H1 (cell line): Measurements from ENCODE around the gene CLIC1. TPM values are rescaled to one million over a fixed set of nuclear protein-coding genes. Genes with fewer than 3 reads are reported as not detected.

ENCODE experiments used
- CTCF ChIA-PET: fragments of 300-600 bp; sonication (Branson Sonifier 250); formaldehyde crosslinking; loops from one replicate; lab custom pipeline; 2021; ENCODE audit not compliant: partially characterized antibody; lab: Charles Lee
- POLR2A ChIA-PET: fragments of 300-600 bp; sonication (Branson Sonifier 250); formaldehyde crosslinking; loops from one replicate; lab custom pipeline; 2021; ENCODE audit warnings: inconsistent platforms; ENCODE audit not compliant: partially characterized antibody; lab: Charles Lee
- DNase-seq, 2 experiments: peaks; one replicate each; pipeline versions ENCODE4 v3.0.0 to v3.0.0-alpha.2; 2010 to 2022; ENCODE audit warnings: low spot score in 2 of 2, low read depth in 1 of 2, mixed read lengths in 1 of 2
- FAIRE-seq: peaks from 2 replicates; lab custom pipeline; 2011; peaks lifted over from hg19 to GRCh38; lab: Jason Lieb, UNC
- H2AFZ ChIP-seq: 2 replicates; pipeline ENCODE4 v1.8.1; 2012; ENCODE audit warnings: low read length, inconsistent platforms
- H2AK5ac ChIP-seq: 2 replicates; pipeline ENCODE4 v1.6.1; 2013; ENCODE audit warnings: low read depth, low read length
- H2BK120ac ChIP-seq: replicated peaks from 2 replicates; pipeline ENCODE3; 2013; ENCODE audit warnings: low read depth, low read length, inconsistent platforms
- H2BK12ac ChIP-seq: 2 replicates; pipeline ENCODE4 v1.6.1; 2013; ENCODE audit warnings: low read depth, low read length
- H2BK15ac ChIP-seq: 2 replicates; pipeline ENCODE4 v1.6.1; 2013; ENCODE audit warnings: low read length
- H2BK20ac ChIP-seq: 2 replicates; pipeline ENCODE4 v1.6.1; 2013; ENCODE audit warnings: low read length
- H2BK5ac ChIP-seq: 2 replicates; pipeline ENCODE4 v1.6.1; 2013; ENCODE audit warnings: low read depth, low read length
- H3K14ac ChIP-seq: 2 replicates; pipeline ENCODE4 v1.6.1; 2013; ENCODE audit warnings: inconsistent platforms; ENCODE audit not compliant: insufficient read length
- H3K18ac ChIP-seq: 2 replicates; pipeline ENCODE4 v1.6.1; 2013; ENCODE audit warnings: low read length; ENCODE audit errors: extremely low read depth
- H3K23ac ChIP-seq: 2 replicates; pipeline ENCODE4 v1.6.1; 2013; ENCODE audit warnings: inconsistent platforms; ENCODE audit not compliant: insufficient read length
- H3K23me2 ChIP-seq: 2 replicates; pipeline ENCODE4 v1.6.1; 2013; ENCODE audit warnings: low read depth, low read length
- H3K27ac ChIP-seq: 2 replicates; pipeline ENCODE4 v1.6.1; 2011; ENCODE audit warnings: low read depth, low read length, inconsistent platforms
- H3K27me3 ChIP-seq, 4 experiments: replicated peaks in 1 of 4; 1 replicate in 1 of 4; 2 replicates in 3 of 4; pipeline versions ENCODE4 v1.6.1 to v1.8.1; 2011 to 2013; ENCODE audit warnings: low read length in 3 of 4, mild to moderate bottlenecking in 3 of 4, inconsistent platforms in 2 of 4, mixed read lengths in 2 of 4, moderate library complexity in 1 of 4; ENCODE audit not compliant: control insufficient read depth in 3 of 4, insufficient read depth in 3 of 4; ENCODE audit errors: extremely low read depth in 1 of 4
- H3K36me3 ChIP-seq, 4 experiments: 2 replicates each; pipeline versions ENCODE4 v1.6.1 to v1.8.1; 2011 to 2013; ENCODE audit warnings: mild to moderate bottlenecking in 4 of 4, low read length in 3 of 4, moderate library complexity in 2 of 4, control low read depth in 1 of 4, inconsistent platforms in 1 of 4; ENCODE audit not compliant: insufficient read depth in 4 of 4, control insufficient read depth in 2 of 4
- H3K4ac ChIP-seq: replicated peaks from 2 replicates; pipeline ENCODE3; 2013; ENCODE audit warnings: low read length, low read depth, mixed read lengths, inconsistent platforms; ENCODE audit not compliant: insufficient read length
- H3K4me1 ChIP-seq, 4 experiments: replicated peaks in 1 of 4; 1 replicate in 1 of 4; 2 replicates in 3 of 4; pipeline versions ENCODE4 v1.6.1 to v1.8.1; 2011 to 2013; ENCODE audit warnings: low read length in 3 of 4, inconsistent platforms in 2 of 4, mixed read lengths in 1 of 4; ENCODE audit not compliant: insufficient read depth in 4 of 4, control insufficient read depth in 3 of 4
- H3K4me2 ChIP-seq, 2 experiments: 2 replicates each; pipeline versions ENCODE4 v1.6.1 to v1.8.1; 2011 to 2013; ENCODE audit warnings: low read depth in 2 of 2, low read length in 2 of 2, control low read depth in 1 of 2, inconsistent platforms in 1 of 2, mild to moderate bottlenecking in 1 of 2; ENCODE audit not compliant: insufficient read depth in 1 of 2
- H3K4me3 ChIP-seq, 4 experiments: fragments of 200-600, 300-600 bp in 1 of 4; sonication (generic), shearing (Covaris generic), sonication (Bioruptor Twin) in 1 of 4; 2 replicates each; pipeline versions ENCODE4 v1.5.1 to v1.8.1; 2011 to 2016; ENCODE audit warnings: low read length in 4 of 4, low read depth in 3 of 4, control low read depth in 2 of 4, inconsistent platforms in 2 of 4, mild to moderate bottlenecking in 2 of 4, mixed read lengths in 1 of 4, moderate library complexity in 1 of 4; ENCODE audit not compliant: insufficient read depth in 2 of 4; ENCODE audit errors: extremely low read depth in 1 of 4
- H3K56ac ChIP-seq: replicated peaks from 2 replicates; pipeline ENCODE3; 2013; ENCODE audit warnings: low read depth, mild to moderate bottlenecking, mixed read lengths, low read length, inconsistent platforms; ENCODE audit not compliant: insufficient read length
- H3K79me1 ChIP-seq: 2 replicates; pipeline ENCODE4 v1.6.1; 2013; ENCODE audit warnings: low read depth, low read length, control low read depth
- H3K79me2 ChIP-seq, 2 experiments: 2 replicates each; pipeline versions ENCODE4 v1.6.1 to v1.8.1; 2012 to 2013; ENCODE audit warnings: low read length in 2 of 2, mild to moderate bottlenecking in 2 of 2, inconsistent platforms in 1 of 2; ENCODE audit not compliant: insufficient read depth in 2 of 2, control insufficient read depth in 1 of 2
- H3K9ac ChIP-seq, 4 experiments: replicated peaks in 1 of 4; 1 replicate in 1 of 4; 2 replicates in 3 of 4; pipeline versions ENCODE4 v1.6.1 to v1.8.1; 2011 to 2013; ENCODE audit warnings: low read depth in 3 of 4, low read length in 3 of 4, control low read depth in 2 of 4, mild to moderate bottlenecking in 2 of 4, moderate library complexity in 2 of 4, inconsistent platforms in 1 of 4; ENCODE audit errors: extremely low read depth in 1 of 4
- H3K9me3 ChIP-seq, 2 experiments: 2 replicates each; pipeline versions ENCODE4 v1.6.1 to v1.8.1; 2012 to 2013; ENCODE audit warnings: mild to moderate bottlenecking in 2 of 2, moderate library complexity in 2 of 2, control low read depth in 1 of 2, inconsistent platforms in 1 of 2, low read depth in 1 of 2, low read length in 1 of 2, mixed read lengths in 1 of 2; ENCODE audit not compliant: insufficient read depth in 2 of 2
- H4K20me1 ChIP-seq, 2 experiments: replicated peaks in 1 of 2; 2 replicates each; pipeline versions ENCODE3 to v1.8.1; 2011 to 2013; ENCODE audit warnings: inconsistent platforms in 2 of 2, low read length in 2 of 2, mild to moderate bottlenecking in 1 of 2; ENCODE audit not compliant: insufficient read depth in 2 of 2, control insufficient read depth in 1 of 2
- H4K5ac ChIP-seq: 2 replicates; pipeline ENCODE4 v1.6.1; 2013; ENCODE audit warnings: low read length, low read depth, mixed read lengths, inconsistent platforms; ENCODE audit not compliant: insufficient read length
- H4K8ac ChIP-seq: 2 replicates; pipeline ENCODE4 v1.8.0; 2013; ENCODE audit warnings: mild to moderate bottlenecking, moderate library complexity, low read length, inconsistent platforms; ENCODE audit not compliant: insufficient read depth; ENCODE audit errors: extremely low read depth
- H4K91ac ChIP-seq: replicated peaks from 2 replicates; pipeline ENCODE3; 2013; ENCODE audit warnings: low read length, mixed read lengths, inconsistent platforms; ENCODE audit not compliant: insufficient read length
- NANOG ChIP-seq: IDR thresholded peaks from 2 replicates; pipeline ENCODE4 v1.6.1; 2011; ENCODE audit warnings: low read length, low read depth, mild to moderate bottlenecking, inconsistent platforms; ENCODE audit not compliant: insufficient read depth, poor library complexity, severe bottlenecking
- RFX5 ChIP-seq: IDR thresholded peaks from 2 replicates; pipeline ENCODE4 v1.6.1; 2011; ENCODE audit warnings: low read depth, low read length, improper control_type of control experiment, borderline replicate concordance
- SRF ChIP-seq: IDR thresholded peaks from 2 replicates; pipeline ENCODE4 v1.6.1; 2011; ENCODE audit warnings: mild to moderate bottlenecking, low read depth, low read length, moderate library complexity
- WGBS, 2 experiments: shearing (Covaris generic) in 1 of 2; methylation state at CpG; one replicate each; pipeline versions ENCODE4 v1.1.6 to v1.1.7; 2013 to 2015; ENCODE audit warnings: low lambda C conversion rate in 2 of 2, mixed read lengths in 2 of 2, inconsistent platforms in 1 of 2, low coverage in 1 of 2, missing lambda C conversion rate in 1 of 2; ENCODE audit not compliant: insufficient replicate concordance in 2 of 2, insufficient coverage in 1 of 2, insufficient read length in 1 of 2; ENCODE audit errors: extremely low coverage in 1 of 2, missing lambda C conversion rate in 1 of 2; 5-methylcytosine and 5-hydroxymethylcytosine counted together
- polyA plus RNA-seq, 7 experiments: library from polyadenylated mRNA; depleted of rRNA in 3 of 7; stranded (reverse) in 5 of 7; unstranded in 2 of 7; fragments of >200 nt in 5 of 7; fragments of 200-250 nt in 2 of 7; gene quantifications; 1 replicate in 5 of 7; 2 replicates in 1 of 7; 4 replicates in 1 of 7; pipeline versions ENCODE4 v1.2.1 to v1.2.3, GENCODE V29; 2011 to 2013; ENCODE audit warnings: missing spikeins in 2 of 7, mixed read lengths in 2 of 7
- total RNA-seq: library from RNA; stranded (reverse); fragmentation: NEBNext Ultra II Directional; extraction: Animal tissue kit (Norgen Biotek cat#: 25700); gene quantifications from 2 replicates; pipeline ENCODE4 v1.2.1, GENCODE V29; 2021

The CLIC1 gene
- total and polyA plus RNA-seq, 2 of the 8 experiments (the other 6 are each of a cell fraction or from before 2014, with no cell fraction given): 250 to 277 TPM

- Histone ChIP-seq H2BK120ac (no peak overlapping the region), H4K5ac (no peak overlapping the region), H3K4me3 (no peak overlapping the region), H2BK20ac (no peak overlapping the region), H2BK5ac (no peak overlapping the region), H4K20me1 (no peaks in the 10 kb centered on the region), H3K18ac (no peak overlapping the region), H3K9me3 (no peaks in the 10 kb centered on the region), H3K79me1 (no peaks in the 10 kb centered on the region), H3K14ac (no peak overlapping the region), H4K91ac (no peak overlapping the region), H3K4ac (no peak overlapping the region), H2AK5ac (no peak overlapping the region), H2BK12ac (no peak overlapping the region), H3K9ac (no peak overlapping the region), H3K36me3 (peaks cover 9 to 28% (median 18%) of the 10 kb centered on the region in 4 experiments; a peak in 5 of 8 replicates), H3K27me3 (no peaks in the 10 kb centered on the region), H3K23ac (no peak overlapping the region), H2BK15ac (no peak overlapping the region), H4K8ac (no peak overlapping the region), H3K27ac (no peak overlapping the region), H3K79me2 (no peaks in the 10 kb centered on the region), H2AFZ (no peak overlapping the region), H3K23me2 (no peaks in the 10 kb centered on the region), H3K56ac (no peak overlapping the region), H3K4me1 (peaks cover 0 to 1% (median 0%) of the 10 kb centered on the region in 4 experiments; a peak in 2 of 7 replicates), H3K4me2 (no peak overlapping the region)
- CTCF ChIA-PET: interaction anchor here (0.6 to 5.8 kb wide), 13 partner anchors 10 to 99 kb away, joined by 3 to 26 read pairs (median 5); partner anchors contain the start of genes BAG6, CSNK2B, DDAH2 and GPANK1
- 96% methylated on average over 12 of the region's 12 CpGs; no CpG with 5 or more reads in 1 of the 2 experiments for WGBS, 2 experiments
- POLR2A ChIA-PET: interaction anchor here (0.7 to 6.6 kb wide), 10 partner anchors 8 to 205 kb away, joined by 3 to 33 read pairs (median 4); partner anchors contain the start of genes BAG6, EHMT2, LSM2 and LY6G6D
- DNase-seq: no peak
- no peak for FAIRE-seq
- TF ChIP-seq NANOG (no peak), SRF (no peak), RFX5 (no peak)
These were observed 44.7 kb downstream of the CLIC1 start for GRCh38 chr6:31691564-31692108.
